CD8-positive, alpha-beta memory T cell (primary cell): ENCODE data around the gene NPIPA1. TPM values are rescaled to one million over a fixed set of nuclear protein-coding genes. Genes with fewer than 3 reads are reported as not detected.
A peak's percentile ranks its signal among the peaks of the same experiment; 100 is the strongest.
"Not testable (repeated sequence)": the region's sequence is repeated elsewhere in the genome, so short reads cannot be mapped to it uniquely, and the experiment has no call there.

Experiments
- CTCF ChIA-PET: fragments of 350-600 bp; sonication (Branson Sonifier 250); formaldehyde crosslinking; loops from one replicate; lab custom pipeline; 2021; ENCODE audit warnings: antibody characterized with exemption; lab: Charles Lee
- POLR2A ChIA-PET: fragments of 350-600 bp; sonication (Branson Sonifier 250); formaldehyde crosslinking; loops from one replicate; lab custom pipeline; 2021; ENCODE audit warnings: antibody characterized with exemption; lab: Charles Lee
- DNase-seq, 5 donors: peaks; one replicate each; pipeline versions ENCODE4 v3.0.0 to v3.0.0-alpha.2; 2020 to 2022; ENCODE audit warnings: mixed read lengths in 1 of 5
- H3K27ac ChIP-seq: one replicate; pipeline ENCODE4 v1.7.0; 2013; ENCODE audit warnings: low read depth, mild to moderate bottlenecking, low read length, moderate library complexity
- H3K27me3 ChIP-seq: 2 replicates; pipeline ENCODE4 v1.7.0; 2013; ENCODE audit warnings: low read length, mild to moderate bottlenecking; ENCODE audit not compliant: insufficient read depth, poor library complexity, severe bottlenecking
- H3K36me3 ChIP-seq: 2 replicates; pipeline ENCODE4 v1.7.0; 2013; ENCODE audit warnings: mild to moderate bottlenecking, low read length, moderate library complexity; ENCODE audit not compliant: insufficient read depth
- H3K4me1 ChIP-seq: 2 replicates; pipeline ENCODE4 v1.7.0; 2013; ENCODE audit warnings: mild to moderate bottlenecking, low read length, moderate library complexity; ENCODE audit not compliant: insufficient read depth
- H3K4me3 ChIP-seq: 2 replicates; pipeline ENCODE4 v1.7.0; 2013; ENCODE audit warnings: mild to moderate bottlenecking, low read length
- H3K9me3 ChIP-seq: 2 replicates; pipeline ENCODE4 v1.7.0; 2013; ENCODE audit warnings: mild to moderate bottlenecking, low read length
- H3K27ac Mint-ChIP-seq, 8 donors: one replicate each; pipeline ENCODE4 v1.8.0; 2020 to 2021; ENCODE audit warnings: mixed read lengths in 8 of 8, mild to moderate bottlenecking in 6 of 8, inconsistent platforms in 3 of 8, moderate library complexity in 3 of 8
- H3K27me3 Mint-ChIP-seq, 2 donors: one replicate each; pipeline ENCODE4 v1.8.0; 2020 to 2021; ENCODE audit warnings: mixed read lengths in 2 of 2, mild to moderate bottlenecking in 1 of 2, moderate library complexity in 1 of 2
- H3K36me3 Mint-ChIP-seq, 3 donors: one replicate each; pipeline ENCODE4 v1.8.0; 2020 to 2021; ENCODE audit warnings: mixed read lengths in 3 of 3, inconsistent platforms in 1 of 3, mild to moderate bottlenecking in 1 of 3
- H3K4me1 Mint-ChIP-seq, 3 donors: one replicate each; pipeline ENCODE4 v1.8.0; 2020 to 2021; ENCODE audit warnings: mixed read lengths in 3 of 3, inconsistent platforms in 1 of 3, mild to moderate bottlenecking in 1 of 3
- H3K4me3 Mint-ChIP-seq, 7 donors: one replicate each; pipeline ENCODE4 v1.8.0; 2020 to 2021; ENCODE audit warnings: mixed read lengths in 7 of 7, mild to moderate bottlenecking in 6 of 7, moderate library complexity in 4 of 7, inconsistent platforms in 2 of 7
- H3K9me3 Mint-ChIP-seq, 5 donors: one replicate each; pipeline ENCODE4 v1.8.0; 2020 to 2022; ENCODE audit warnings: mixed read lengths in 5 of 5, mild to moderate bottlenecking in 3 of 5, moderate library complexity in 2 of 5, inconsistent platforms in 1 of 5
- polyA plus RNA-seq: library from polyadenylated mRNA; unstranded; fragments of 300-500 nt; fragmentation: Illumina TruSeq; gene quantifications from one replicate; pipeline ENCODE4 v1.2.3, GENCODE V29; 2021
- total RNA-seq, 2 experiments: library from RNA; stranded (reverse); gene quantifications; one replicate each; pipeline ENCODE4 v1.2.3, GENCODE V29; 2021

The NPIPA1 gene
- total and polyA plus RNA-seq, 3 experiments from 2014 or later = 4.1 to 71.0 (median 69.2) TPM

DNA sequence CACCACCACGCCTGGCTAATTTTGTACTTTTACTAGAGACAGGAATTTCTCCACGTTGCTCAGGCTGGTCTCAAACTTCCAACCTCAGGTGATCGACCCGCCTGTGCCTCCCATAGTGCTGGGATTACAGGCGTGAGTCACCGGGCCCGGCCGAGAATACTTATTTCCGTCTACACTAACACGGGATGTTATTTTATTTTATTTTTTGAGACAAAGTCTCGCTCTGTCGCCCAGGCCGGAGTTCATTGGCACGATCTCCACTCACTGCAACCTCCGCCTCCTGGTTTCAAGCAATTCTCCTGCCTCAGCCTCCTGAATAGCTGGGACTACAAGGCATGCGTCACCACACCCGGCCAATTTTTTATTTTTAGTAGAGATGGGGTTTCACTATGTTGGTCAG, 28.1 kb downstream of the NPIPA1 start:
- CTCF ChIA-PET = no interaction called here
- H3K27me3 ChIP-seq = no peaks in the 10 kb centered on the region
- Mint-ChIP-seq H3K27me3 (peaks cover 14 to 25% of the 10 kb centered on the region in 2 donors), H3K4me3 (no peak overlapping the region), H3K36me3 (peaks cover 0 to 5% (median 0%) of the 10 kb centered on the region in 3 donors), H3K9me3 (peaks cover 0 to 11% (median 6%) of the 10 kb centered on the region in 5 donors), H3K27ac (no peak overlapping the region), H3K4me1 (no peaks in the 10 kb centered on the region)
- no peak overlapping the region for H3K27ac ChIP-seq
- H3K36me3 ChIP-seq = no peaks in the 10 kb centered on the region
- no peaks in the 10 kb centered on the region for H3K9me3 ChIP-seq
- H3K4me1 ChIP-seq = no peaks in the 10 kb centered on the region
- no peak overlapping the region for H3K4me3 ChIP-seq
- POLR2A ChIA-PET = no interaction called here
- DNase-seq = no peak

DNA sequence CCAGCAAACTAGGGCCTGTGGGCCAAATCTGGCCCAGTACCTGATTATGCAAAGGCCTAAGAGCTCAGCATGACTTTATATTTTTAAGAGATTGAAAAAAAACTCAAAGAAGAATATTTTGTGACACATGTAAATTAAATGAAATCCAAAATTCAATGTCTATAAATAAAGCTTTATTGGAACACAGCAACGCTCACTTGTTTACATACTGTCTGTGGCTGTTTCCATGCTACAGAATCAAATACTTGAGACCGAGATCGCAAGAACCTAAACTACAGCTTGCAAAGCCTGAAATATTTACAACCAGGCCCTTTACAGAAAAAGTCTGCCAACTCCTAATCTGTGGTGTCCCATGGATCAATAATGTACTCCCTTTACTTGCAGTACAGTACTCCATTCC, 32.6 kb downstream of the NPIPA1 start:
- DNase-seq, H3K27me3 ChIP-seq, H3K36me3 ChIP-seq, H3K36me3 Mint-ChIP-seq, H3K27ac ChIP-seq, H3K27me3 Mint-ChIP-seq, POLR2A ChIA-PET, CTCF ChIA-PET, H3K4me3 Mint-ChIP-seq, H3K4me1 ChIP-seq, H3K4me3 ChIP-seq, H3K4me1 Mint-ChIP-seq, H3K9me3 Mint-ChIP-seq, H3K9me3 ChIP-seq: not testable (repeated sequence)
- H3K27ac Mint-ChIP-seq = peak overlapping the region in 1 of 8 donors; percentile 36

- H3K4me1 ChIP-seq = peaks cover 10% of the 10 kb centered on the region
- CTCF ChIA-PET = not testable (repeated sequence)
- H3K4me1 Mint-ChIP-seq = peaks cover 11 to 16% (median 13%) of the 10 kb centered on the region in 3 donors
Measured at GRCh38 chr16:14971621-14972228, 34.5 kb downstream of the NPIPA1 start.

GRCh38 chr16:14973785-14974322, 36.6 kb downstream of the NPIPA1 start:
- not testable (repeated sequence) for H3K27me3 Mint-ChIP-seq

More at GRCh38 chr16:14971621-14972228, 34.5 kb downstream of the NPIPA1 start:
- POLR2A ChIA-PET, H3K27me3 Mint-ChIP-seq, H3K27ac ChIP-seq, H3K4me3 ChIP-seq, H3K36me3 ChIP-seq, H3K9me3 Mint-ChIP-seq, H3K9me3 ChIP-seq, H3K27me3 ChIP-seq, H3K36me3 Mint-ChIP-seq, DNase-seq: not testable (repeated sequence)
- Mint-ChIP-seq H3K27ac (peak overlapping the region in 1 of 8 donors; percentile 87), H3K4me3 (peak overlapping the region in 3 of 7 donors; percentile 26 to 66 (median 61))

GRCh38 chr16:14974331-14974655, 37.0 kb downstream of the NPIPA1 start:
- H3K9me3 ChIP-seq, H3K9me3 Mint-ChIP-seq, H3K36me3 ChIP-seq, DNase-seq, H3K27me3 ChIP-seq, H3K27me3 Mint-ChIP-seq: not testable (repeated sequence)
- Histone ChIP-seq H3K4me3 (peak overlapping the region; percentile 81), H3K27ac (peak overlapping the region; percentile 78), H3K4me1 (peaks cover 13% of the 10 kb centered on the region)
- Mint-ChIP-seq H3K27ac (peak overlapping the region; percentile 90 to 98 (median 93)), H3K36me3 (peaks cover 0 to 13% (median 0%) of the 10 kb centered on the region in 3 donors), H3K4me1 (peaks cover 18 to 30% (median 25%) of the 10 kb centered on the region in 3 donors), H3K4me3 (peak overlapping the region; percentile 89 to 96 (median 94))
- CTCF ChIA-PET = interaction anchor here (1.0 kb wide), 1 partner anchor 48 kb away, joined by 3 read pairs; no protein-coding TSS in a partner anchor
- POLR2A ChIA-PET = interaction anchor here (0.6 kb wide), 1 partner anchor 39 kb away, joined by 4 read pairs; no protein-coding TSS in a partner anchor

More at GRCh38 chr16:14973785-14974322, 36.6 kb downstream of the NPIPA1 start:
- peak overlapping the region; percentile 81 for H3K4me3 ChIP-seq
- H3K4me1 ChIP-seq = peaks cover 13% of the 10 kb centered on the region
- H3K4me1 Mint-ChIP-seq = peaks cover 18 to 28% (median 22%) of the 10 kb centered on the region in 3 donors
- peak overlapping the region in 4 of 8 donors; percentile 10 to 93 (median 40) for H3K27ac Mint-ChIP-seq
- H3K36me3 ChIP-seq, POLR2A ChIA-PET, H3K27me3 ChIP-seq, CTCF ChIA-PET, H3K9me3 Mint-ChIP-seq, H3K27ac ChIP-seq, DNase-seq, H3K9me3 ChIP-seq: not testable (repeated sequence)
- peaks cover 0 to 13% (median 0%) of the 10 kb centered on the region in 3 donors for H3K36me3 Mint-ChIP-seq
- peak overlapping the region in 5 of 7 donors; percentile 54 to 95 (median 74) for H3K4me3 Mint-ChIP-seq

- not testable (repeated sequence) for H3K9me3 Mint-ChIP-seq, H3K9me3 ChIP-seq, H3K36me3 ChIP-seq, H3K27me3 Mint-ChIP-seq, H3K27me3 ChIP-seq
- Histone ChIP-seq H3K4me1 (peaks cover 13% of the 10 kb centered on the region), H3K4me3 (peak within 1 kb of the TSS; percentile 81), H3K27ac (peak within 1 kb of the TSS; percentile 78)
- H3K4me1 Mint-ChIP-seq = peaks cover 22 to 35% (median 30%) of the 10 kb centered on the region in 3 donors
- POLR2A ChIA-PET = interaction anchor here (0.6 to 0.7 kb wide), 2 partner anchors 39 to 40 kb away, joined by 4 to 6 read pairs; no protein-coding TSS in a partner anchor
- H3K36me3 Mint-ChIP-seq = peaks cover 0 to 13% (median 0%) of the 10 kb centered on the region in 3 donors
- H3K27ac Mint-ChIP-seq = peak within 1 kb of the TSS; percentile 90 to 98 (median 96)
- H3K4me3 Mint-ChIP-seq = peak within 1 kb of the TSS; percentile 89 to 96 (median 95)
- CTCF ChIA-PET = interaction anchor here (1.0 kb wide), 2 partner anchors 12 to 47 kb away, joined by 3 to 5 read pairs; no protein-coding TSS in a partner anchor
- DNase-seq = peak; percentile 95 to 99 (median 97)
Measured at GRCh38 chr16:14974656-14975417, 37.6 kb downstream of the NPIPA1 start, which contains the start of gene PDXDC1. TSS of gene PDXDC1 (plus strand) at chr16:14975026. CDS start at chr16:14975200, 174 bp downstream.

DNA sequence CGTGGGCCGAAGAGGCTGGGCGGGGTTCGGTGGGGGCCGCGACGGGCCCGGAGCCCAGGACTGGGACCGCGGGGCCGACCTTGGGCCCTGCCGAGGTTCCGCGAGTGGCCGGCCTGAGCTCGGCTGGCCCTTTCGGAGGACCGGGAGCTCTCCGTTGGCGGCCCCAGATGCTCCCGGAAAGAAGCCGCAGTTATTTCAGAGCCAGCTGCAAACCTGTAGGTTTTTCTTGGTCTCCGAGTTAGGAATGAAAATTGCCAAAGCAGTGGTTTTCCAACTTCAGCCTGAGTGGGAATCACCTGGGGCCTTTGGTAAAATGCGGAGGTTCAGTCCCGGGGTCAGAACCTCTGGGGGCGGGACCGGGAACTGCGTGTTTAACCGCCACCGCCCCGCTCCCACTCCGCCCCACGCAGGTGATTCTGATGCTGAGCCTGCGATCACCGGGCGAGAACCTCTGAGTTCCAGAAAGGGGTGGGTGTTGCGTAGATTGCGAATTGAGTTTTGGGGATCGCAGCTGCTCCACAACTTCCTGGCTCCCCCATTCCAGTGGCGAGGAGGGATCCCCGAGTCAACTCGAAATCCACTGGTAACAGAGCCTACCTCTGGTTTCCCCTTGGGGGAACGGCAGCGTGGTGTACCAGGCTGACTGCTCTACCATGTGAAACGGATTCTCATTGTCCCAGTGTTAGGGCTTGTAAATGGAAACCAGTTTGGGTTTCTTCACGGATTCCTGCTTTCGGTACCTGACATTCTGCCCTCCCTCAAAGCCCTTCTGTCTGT, 38.4 kb downstream of the NPIPA1 start:
- H3K27ac ChIP-seq = peak overlapping the region; percentile 78
- peaks cover 0 to 13% (median 0%) of the 10 kb centered on the region in 3 donors for H3K36me3 Mint-ChIP-seq
- H3K27ac Mint-ChIP-seq = peak overlapping the region; percentile 82 to 97 (median 93)
- H3K4me1 Mint-ChIP-seq = peaks cover 25 to 39% (median 34%) of the 10 kb centered on the region in 3 donors
- CTCF ChIA-PET = interaction anchor here (1.0 kb wide), 2 partner anchors 12 to 47 kb away, joined by 3 to 5 read pairs; no protein-coding TSS in a partner anchor
- POLR2A ChIA-PET = interaction anchor here (0.7 kb wide), 1 partner anchor 39 kb away, joined by 6 read pairs; no protein-coding TSS in a partner anchor
- not testable (repeated sequence) for H3K9me3 Mint-ChIP-seq, H3K27me3 Mint-ChIP-seq, H3K9me3 ChIP-seq, H3K27me3 ChIP-seq, H3K36me3 ChIP-seq
- peak overlapping the region; percentile 87 to 96 (median 95) for H3K4me3 Mint-ChIP-seq
- peak; percentile 50 to 74 (median 63) for DNase-seq
- peaks cover 13% of the 10 kb centered on the region for H3K4me1 ChIP-seq
- H3K4me3 ChIP-seq = peak overlapping the region; percentile 81
